Measurements from ENCODE around the gene NUTM2G.
"Not testable (repeated sequence)": the region's sequence is repeated elsewhere in the genome, so short reads cannot be mapped to it uniquely, and the experiment has no call there.

The NUTM2G gene, protein sequence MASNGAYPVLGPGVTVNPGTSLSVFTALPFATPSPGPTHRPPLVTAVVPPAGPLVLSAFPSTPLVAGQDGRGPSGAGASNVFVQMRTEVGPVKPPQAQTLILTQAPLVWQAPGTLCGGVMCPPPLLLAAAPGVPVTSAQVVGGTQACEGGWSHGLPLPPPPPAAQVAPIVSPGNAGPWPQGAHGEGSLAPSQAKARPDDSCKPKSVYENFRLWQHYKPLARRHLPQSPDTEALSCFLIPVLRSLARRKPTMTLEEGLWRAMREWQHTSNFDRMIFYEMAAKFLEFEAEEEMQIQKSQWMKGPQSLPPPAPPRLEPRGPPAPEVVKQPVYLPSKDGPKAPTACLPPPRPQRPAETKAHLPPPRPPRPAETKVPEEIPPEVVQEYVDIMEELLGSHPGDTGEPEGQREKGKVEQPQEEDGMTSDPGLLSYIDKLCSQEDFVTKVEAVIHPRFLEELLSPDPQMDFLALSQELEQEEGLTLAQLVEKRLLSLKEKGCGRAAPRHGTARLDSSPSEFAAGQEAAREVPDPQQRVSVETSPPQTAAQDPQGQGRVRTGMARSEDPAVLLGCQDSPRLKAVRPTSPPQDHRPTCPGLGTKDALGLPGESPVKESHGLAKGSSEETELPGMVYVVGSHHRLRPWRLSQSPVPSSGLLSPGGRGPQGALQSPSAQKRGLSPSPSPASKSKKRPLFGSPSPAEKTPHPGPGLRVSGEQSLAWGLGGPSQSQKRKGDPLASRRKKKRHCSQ

DNA sequence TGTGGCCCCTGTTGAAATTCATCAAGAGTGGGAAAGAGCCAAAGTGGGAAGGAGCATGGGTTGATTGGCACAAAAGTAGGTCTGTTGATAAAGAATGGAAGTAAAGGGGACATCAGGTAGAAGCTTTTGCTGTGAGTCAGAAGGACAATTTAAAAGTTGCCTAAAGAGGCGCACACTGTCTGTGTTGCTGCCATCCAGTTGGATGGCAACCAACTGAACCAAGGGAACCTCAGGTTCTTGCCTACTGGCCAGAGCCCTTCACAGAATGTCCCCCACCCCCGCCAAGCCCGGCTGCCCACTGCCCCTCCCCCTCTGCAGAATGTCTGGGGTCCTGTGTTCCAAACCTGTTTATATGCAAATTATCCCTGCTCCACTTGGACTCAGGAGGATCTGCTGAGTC is at the start of gene NUTM2G:
Gene NUTM2G (plus strand): TSS at position 301 of the 400 bp plus-strand sequence. CDS start 182 bp downstream, outside the sequence.
- not testable (repeated sequence) for DNase-seq

DNA sequence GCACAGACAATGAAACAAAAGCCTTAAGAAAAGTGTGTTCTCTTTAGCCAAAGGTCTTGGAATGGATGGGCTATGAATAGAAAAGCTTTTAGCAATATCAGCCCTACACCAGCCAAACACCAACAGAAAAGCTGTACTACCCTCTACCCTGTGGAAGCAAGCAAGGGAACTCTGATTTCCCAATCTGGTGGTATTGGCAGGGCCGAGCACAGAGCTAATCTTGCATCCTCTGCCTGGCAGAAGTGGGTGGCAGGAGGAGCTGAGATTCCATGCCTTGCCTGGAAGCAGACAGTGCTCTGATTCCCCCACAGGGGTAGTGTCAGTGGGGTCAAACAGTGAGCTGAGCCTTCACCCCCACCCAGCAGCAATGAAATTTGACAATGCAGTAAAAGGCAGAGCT is 44.7 kb upstream of the NUTM2G start:
- DNase-seq, result no peak

DNA sequence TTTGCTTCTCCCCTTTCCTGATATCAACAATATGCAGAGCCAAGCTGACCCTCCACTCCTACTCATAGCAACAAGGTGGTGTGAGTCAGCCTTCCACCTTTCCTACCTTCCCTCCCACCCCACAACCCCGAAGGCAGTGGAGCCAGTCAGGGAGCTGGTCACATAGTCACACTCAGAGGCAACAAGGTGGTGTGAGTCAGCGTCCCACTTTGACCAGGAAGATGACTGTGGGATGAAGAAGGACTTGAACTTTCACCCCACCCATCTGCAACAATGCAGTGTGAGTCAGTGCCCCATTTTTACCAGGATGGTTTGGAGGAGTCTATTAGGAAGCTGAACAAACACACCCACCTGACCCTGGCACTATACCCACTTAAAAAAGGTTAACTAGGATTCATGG is 44.2 kb upstream of the NUTM2G start:
- no peak for DNase-seq

DNA sequence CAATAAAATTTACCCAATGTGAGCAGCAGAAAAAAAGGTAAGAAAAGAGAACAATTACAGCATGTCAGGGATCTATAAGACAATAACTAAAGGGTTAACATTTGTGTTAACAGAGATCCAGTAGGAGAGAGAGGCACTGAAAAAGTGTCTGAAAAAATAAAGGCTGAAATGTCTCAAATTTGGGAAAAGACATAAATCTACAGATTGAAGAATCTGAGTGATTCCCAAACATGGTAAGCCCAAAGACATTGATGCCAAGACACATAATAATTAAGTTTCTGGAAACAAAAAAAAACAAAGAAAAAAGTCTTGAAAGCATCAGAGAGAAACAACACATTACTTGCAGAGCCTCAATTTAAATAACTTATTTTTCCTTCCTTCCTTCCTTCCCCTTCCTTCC is 43.2 kb upstream of the NUTM2G start:
- no peak for DNase-seq

DNA sequence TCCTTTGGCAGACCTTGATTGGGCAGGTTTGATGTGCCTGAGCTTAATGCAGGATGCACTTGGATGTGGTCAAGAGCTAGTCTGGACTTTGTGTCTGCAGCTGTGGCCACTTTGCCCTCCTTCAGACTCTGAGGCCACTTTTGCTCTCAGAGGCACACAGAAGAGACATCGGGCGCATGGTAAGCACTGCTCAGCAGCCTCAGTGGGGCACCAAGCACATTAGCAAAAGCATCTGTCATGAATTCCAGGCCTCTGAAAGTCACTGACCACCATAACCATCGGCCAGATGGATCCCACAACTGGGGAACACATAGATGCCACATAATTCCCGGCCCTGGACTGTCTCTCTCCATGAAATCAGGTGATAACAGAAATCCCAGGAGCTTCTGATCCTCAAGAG is 40.1 kb upstream of the NUTM2G start:
- no peak for DNase-seq

DNA sequence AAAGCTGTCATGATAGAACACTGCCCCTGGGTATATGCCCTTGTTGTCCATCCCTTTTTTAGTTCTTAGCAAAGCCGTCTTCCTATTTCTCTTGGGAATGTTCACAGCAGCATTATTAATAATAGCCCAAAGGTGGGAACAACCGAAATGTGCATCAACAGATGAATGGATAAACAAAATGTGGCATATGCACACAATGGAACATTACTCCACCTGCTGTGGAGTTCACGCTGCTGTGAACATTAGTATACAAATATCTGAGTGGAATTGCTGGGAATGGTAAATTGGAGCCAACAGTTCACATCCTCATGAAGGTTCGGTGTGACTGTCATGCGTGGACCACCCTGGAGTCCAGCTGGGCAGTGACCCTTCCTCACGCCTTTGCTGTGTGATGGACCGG is 36.5 kb upstream of the NUTM2G start:
- DNase-seq, result no peak

DNA sequence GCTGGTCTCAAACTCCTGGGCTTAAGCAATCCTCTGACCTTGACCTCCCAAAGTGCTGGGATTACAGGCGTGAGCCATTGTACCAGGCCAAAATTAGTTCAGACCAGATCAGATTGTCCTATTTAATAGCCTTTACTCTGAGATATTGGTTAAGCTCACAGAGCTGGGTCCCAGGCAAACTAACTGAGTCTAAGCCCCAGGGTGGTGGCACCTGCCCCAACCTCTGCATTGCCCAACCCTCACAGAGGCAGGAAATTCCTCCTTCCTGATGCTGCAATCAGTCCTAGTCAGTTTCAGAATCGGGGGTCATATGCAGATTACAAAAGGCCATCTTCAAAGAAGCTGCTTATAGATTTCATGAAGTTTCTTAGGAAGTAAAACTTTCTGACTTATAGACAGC is 28.6 kb upstream of the NUTM2G start:
- not testable (repeated sequence) for DNase-seq

DNA sequence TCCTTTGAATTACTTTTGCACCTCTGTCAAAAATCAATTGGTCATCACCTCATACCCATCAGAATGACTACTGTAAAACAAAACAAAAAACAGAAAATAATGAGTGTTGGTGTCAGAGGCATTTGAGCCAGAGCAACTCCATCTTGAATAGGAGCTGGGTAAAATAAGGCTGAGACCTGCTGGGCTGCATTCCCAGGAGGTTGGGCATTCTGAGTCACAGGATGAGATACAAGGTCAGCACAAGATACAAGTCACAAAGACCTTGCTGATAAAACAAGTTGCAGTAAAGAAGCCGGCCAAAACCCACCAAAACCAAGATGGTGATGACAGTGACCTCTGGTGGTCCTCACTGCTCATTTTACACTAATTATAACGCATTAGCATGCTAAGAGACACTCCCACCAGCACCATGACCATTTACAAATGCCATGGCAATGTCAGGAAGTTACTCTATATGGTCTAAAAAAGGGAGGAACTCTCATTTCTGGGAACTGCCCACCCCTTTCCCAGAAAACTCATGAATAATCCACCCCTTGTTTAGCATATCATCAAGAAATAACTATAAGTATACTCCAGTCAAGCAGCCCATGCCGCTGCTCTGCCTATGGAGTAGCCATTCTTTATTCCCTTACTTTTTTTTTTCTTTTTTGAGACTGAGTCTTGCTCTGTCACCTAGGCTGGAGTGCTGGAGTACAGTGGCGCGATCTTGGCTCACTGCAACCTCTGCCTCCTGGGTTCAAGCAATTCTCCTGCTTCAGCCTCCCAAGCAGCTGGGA is 23.5 kb upstream of the NUTM2G start:
- DNase-seq, result not testable (repeated sequence)

DNA sequence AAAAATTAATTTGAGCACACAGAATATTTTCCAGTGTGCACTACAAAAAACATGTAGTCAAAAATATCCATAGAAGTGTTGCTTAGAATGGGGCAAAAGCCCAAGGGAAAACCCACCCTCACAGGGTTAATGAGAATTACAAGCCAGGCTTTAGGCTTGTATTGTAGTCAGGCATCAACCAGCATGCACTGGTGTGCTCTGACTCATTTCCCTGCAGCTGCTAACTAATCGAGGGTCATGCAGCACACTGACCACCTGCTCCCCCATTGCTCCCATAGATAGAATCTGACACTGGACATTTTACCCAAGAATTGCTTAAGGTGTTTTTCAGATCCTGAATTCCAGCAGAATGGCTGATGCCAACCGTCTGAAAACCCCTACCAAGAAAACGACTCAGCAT is 20.2 kb upstream of the NUTM2G start:
- DNase-seq, result not testable (repeated sequence)

DNA sequence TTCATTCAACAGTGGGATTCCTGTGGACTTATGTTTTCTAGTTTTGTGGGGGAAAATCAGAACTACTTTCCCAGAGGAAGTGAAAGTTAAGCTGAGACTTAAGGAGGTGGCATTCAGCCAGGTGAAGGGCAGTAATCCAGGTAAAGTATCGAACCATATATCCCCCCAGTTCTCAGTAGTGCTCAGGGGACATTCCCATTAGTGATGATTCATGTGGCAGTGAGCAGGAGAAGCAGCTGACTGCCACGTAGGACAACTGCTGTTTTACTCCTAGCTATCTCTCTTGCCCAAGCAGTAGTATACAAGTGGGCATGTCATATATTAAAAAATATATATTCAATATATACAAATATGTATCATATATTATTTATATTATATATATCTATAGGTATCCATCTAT is 13.1 kb upstream of the NUTM2G start:
- DNase-seq, result not testable (repeated sequence)

DNA sequence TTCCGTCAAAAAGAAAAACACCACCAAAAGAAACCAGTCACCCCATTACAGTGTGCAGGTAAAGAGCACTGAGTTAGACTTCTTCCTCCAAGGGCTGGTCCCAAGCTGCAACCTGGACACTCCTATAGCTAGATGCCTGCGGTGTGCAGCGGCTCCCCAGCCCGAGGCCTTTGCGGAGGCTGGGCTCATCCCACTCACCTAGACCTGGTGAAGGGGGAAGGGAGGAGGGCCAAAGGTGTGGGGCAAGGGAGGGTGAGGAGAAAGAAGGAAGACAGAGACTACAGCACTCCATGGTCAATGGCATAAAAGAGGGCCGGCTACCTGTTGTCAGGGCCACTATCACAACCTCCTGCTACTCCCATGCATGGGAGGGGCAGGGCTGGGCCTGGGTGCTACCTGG is 12.1 kb upstream of the NUTM2G start:
- not testable (repeated sequence) for DNase-seq

DNA sequence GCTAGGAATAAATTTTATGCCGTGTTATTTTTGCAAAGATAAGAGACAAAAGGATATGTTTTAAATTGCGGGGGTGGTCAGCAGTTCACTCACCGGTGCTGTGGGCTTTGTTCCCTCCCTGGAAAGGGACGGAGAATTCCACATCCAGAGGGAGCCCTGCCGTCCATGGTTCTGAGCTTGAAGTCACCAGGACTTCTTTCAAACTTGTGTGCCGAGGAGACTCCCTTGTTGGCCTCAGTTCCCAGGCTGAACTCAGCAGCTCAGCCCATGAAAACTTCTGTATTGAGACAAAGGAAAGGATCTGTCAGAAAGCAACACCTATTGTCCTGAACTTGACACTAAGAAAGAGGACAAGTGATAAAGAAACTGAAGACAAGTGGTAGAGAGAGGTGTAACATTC is 10.1 kb upstream of the NUTM2G start:
- not testable (repeated sequence) for DNase-seq

DNA sequence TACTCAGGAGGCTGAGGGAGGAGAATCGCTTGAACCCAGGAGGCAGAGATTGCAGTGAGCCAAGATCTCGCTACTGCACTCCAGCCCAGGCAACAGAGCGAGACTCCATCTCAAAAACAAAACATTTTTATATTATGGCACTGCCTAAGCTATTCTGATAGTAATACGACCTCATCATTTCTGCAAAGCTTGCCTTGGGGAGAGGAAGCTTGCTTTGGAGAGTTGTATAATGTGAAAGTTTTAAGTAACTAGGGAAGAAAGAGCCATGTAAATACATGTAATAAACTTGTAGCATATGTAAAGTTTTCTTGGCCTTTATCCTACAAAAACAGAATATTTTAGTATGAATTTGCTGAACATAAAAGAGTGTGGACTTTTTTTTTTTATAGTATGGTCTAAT is 7.8 kb upstream of the NUTM2G start:
- not testable (repeated sequence) for DNase-seq

DNA sequence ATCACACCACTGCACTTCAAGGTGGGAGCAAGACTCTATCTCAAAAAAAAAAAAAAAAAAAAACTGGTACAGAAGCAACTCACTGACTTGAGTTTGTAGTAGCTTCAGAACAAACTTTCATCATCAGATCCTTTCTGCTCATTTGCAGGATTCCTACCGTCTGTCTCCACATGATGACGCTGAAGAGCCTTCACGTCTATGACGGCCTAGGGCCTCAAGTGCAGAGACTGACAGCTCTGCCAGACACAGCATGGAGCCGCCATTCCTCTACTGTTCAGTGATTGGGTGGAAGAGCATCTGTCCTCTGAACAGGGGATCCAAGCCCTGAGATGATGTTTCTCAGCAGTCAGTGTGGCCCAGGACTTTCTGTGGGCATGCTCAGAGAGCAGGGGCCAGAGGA is 3.1 kb upstream of the NUTM2G start:
- DNase-seq, result not testable (repeated sequence)

DNA sequence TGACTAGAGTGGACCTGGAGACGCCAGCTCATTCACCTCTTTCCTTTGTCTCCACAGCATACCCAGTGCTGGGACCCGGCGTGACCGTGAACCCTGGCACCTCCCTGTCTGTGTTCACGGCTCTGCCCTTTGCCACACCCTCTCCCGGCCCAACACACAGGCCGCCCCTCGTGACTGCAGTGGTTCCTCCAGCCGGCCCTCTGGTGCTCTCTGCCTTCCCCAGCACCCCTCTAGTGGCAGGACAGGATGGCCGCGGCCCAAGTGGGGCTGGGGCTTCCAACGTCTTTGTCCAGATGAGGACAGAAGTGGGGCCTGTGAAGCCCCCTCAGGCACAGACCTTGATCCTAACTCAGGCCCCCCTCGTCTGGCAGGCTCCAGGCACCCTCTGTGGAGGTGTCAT is 3.0 kb downstream of the NUTM2G start:
- not testable (repeated sequence) for DNase-seq

DNA sequence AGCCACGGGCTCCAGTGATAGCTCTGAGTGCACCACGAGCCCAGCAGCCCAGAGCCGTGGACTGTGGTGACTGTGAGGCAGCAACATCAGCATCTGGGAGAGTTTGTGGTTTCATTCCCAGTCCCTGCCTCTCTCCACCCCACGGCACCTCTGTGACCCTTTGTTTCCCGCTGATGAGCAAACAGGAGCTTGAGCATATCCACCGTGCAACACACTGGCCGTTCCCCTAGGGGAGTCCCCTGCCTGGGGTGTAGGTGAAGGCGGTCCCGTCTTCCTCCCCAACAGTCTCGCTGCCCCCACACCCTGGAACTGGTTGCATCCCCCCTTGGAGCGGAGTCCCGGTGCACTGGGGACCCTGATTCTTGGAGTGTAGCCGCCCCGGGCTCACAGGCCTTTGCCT is 5.5 kb downstream of the NUTM2G start:
- DNase-seq, result not testable (repeated sequence)

DNA sequence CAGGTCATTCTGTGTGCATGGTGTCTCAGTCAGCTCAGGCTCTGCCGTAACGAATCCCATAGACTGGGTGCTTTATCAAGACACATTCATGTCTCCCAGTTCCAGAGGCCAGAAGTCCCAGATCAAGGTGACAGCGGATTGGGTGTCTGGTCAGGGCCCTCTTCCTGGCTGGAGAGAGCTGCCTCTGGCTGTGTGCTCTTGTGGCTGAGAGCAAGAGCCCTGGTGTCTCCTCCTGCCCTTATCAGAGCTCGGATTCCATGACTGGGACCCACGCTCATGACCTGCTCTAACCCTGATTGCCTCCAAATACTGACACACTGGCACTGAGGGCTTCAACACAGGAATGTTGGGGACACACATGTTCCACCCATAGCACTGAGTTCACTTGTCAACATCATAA is 6.1 kb downstream of the NUTM2G start:
- DNase-seq, result not testable (repeated sequence)

DNA sequence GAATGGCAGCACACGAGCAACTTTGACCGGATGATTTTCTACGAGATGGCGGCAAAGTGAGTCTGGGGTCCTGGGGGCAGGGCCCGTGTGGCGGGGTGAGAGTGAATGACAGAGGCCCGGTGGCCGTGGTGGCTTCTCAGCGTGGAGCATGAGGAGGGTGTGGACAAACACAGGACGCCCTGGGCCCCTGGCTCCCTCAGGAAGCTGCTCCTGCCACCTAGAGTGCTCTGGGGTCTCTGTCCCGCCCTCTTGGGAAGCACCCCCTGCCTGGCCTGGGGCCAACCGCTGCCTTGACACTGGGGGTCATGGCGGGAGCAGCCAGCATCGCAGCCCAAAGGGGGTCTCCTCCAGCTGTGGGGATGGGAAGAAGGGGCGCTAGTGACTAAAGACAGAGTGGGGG is 6.8 kb downstream of the NUTM2G start:
- not testable (repeated sequence) for DNase-seq

DNA sequence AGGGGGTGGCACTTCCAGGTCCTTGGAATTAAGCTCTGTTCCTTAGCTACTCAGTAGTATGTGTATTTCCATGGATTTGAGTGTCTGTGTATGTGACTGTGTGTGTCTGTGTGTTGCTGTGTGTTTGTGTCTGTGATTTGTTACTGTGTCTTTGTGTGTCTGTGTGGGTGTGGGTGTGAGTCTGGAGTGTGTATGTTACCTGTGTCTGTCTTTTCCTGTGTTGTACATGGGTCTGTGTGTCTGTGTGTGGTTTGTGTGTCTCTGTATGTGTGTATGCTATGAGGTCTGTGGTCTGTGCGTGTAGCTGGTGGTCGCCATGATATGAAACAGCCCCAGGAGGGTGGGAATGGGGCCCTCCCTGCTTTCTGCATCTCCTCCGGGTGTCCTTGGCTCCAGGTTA is 8.8 kb downstream of the NUTM2G start:
- not testable (repeated sequence) for DNase-seq

DNA sequence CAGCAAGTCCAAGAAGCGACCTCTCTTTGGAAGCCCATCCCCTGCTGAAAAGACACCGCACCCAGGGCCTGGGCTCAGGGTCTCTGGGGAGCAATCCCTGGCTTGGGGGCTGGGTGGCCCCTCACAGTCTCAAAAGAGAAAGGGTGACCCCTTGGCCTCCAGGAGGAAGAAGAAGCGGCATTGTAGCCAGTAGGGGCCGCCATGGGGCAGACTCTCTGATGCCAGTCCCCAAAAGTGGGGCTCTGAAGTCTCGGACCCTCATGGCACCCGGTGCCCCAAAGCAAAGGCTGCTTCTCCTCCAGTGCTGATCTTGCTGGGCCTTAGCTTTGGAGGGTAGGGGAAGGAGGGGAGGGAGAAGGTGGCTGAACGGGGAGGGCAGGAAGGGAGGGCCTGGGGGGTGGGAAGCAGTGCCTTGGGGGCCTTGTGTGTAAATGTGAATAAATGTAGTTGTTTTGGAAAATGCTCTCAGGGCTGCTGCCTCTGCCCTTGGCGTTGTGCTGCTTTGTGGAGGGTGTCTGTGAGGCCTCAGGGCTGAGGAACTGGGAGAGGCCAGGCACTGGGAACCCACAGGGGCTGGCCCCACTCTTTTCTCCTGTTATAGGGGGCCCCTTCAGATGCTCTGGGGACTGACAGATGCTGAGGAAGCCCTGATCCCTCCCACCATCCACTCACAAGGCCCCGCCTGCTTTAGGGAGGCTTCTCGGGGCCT is 10.5 kb downstream of the NUTM2G start:
- DNase-seq, result not testable (repeated sequence)

DNA sequence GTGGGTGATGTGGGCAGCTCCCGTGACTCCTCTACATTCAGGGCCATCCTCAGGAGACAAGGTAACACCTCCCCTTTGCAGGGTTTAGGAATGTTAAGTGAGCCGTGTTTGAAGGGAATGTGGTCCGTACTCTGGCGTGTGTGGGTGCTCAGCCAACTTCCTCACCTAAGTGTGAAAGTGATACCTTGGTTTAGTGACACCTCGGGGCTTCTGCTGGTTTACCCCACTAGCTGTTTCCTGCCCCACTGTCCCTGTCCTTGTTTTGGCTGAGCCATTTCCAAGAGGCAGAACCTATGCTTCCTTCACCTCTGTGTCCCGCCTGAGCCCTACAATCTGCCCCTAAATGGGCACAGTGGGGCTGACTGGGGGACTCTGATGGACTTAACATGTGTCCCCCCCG is 12.3 kb downstream of the NUTM2G start:
- not testable (repeated sequence) for DNase-seq

DNA sequence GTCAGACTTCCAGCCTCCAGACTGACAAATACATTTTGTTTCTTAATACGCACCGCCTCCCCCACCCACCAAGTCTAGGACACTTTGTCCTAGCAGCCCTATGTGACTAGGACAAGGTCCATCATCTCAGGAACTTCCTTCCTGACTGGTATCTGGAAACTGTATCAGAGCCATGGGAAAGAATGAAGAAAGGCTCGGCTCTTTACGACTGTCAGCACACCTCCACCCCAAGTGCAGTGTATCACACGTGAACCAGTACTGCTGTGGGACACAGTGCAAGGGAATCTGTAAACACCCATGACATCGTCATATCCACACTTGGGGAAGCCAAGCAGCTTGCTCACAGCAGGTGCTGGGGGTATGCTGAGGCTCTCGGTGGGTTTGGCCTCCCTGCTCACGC is 13.0 kb downstream of the NUTM2G start:
- not testable (repeated sequence) for DNase-seq

DNA sequence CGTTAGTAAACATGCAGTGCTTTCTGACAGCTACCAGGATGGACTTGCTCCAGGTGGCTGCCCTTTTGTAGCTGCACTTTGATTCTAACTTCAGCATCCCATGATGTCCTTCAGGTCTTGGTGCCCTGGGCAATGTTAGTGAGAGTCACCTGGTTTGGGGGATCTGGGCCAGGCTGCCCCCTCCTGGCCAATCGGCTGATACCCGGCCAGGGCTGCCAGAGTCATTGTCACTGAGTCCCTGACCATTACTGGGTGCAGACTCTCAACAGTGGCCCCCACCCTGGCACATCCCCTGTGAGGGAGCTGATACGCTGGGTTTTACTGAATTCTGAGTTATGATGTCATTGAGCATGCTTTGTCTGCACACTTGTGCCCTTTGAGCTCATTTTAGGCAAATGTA is 13.5 kb downstream of the NUTM2G start:
- DNase-seq, result not testable (repeated sequence)

Measured in NK-92 treated with Interleukin-12 subunit alpha and Interleukin-12 subunit beta, amount 100 ng/mL, for 24 hours (cell line).